PFSK-1 (cell line): Measurements from ENCODE around the gene LMAN2.

ENCODE experiments used
- FOXP2 ChIP-seq: optimal IDR thresholded peaks from 2 replicates; pipeline ENCODE3; 2011; ENCODE audit warnings: borderline replicate concordance, control low read depth, inconsistent platforms; ENCODE audit not compliant: insufficient read depth; ENCODE audit errors: extremely low read length, extremely low read depth
- POLR2AphosphoS5 ChIP-seq: IDR thresholded peaks from 2 replicates; pipeline ENCODE4 v1.6.1; 2012; ENCODE audit warnings: low read depth, mild to moderate bottlenecking, control low read depth, low read length, moderate library complexity
- SIN3A ChIP-seq: IDR thresholded peaks from 2 replicates; pipeline ENCODE4 v1.6.1; 2012; ENCODE audit warnings: mild to moderate bottlenecking, low read length, moderate library complexity, borderline replicate concordance; ENCODE audit not compliant: insufficient read depth
- TAF1 ChIP-seq: IDR thresholded peaks from 2 replicates; pipeline ENCODE4 v1.6.1; 2012; ENCODE audit warnings: low read length, control low read depth, borderline replicate concordance; ENCODE audit not compliant: insufficient read depth
- TF ChIP-seq, protein P1 (sequence below), 2 experiments: IDR thresholded peaks; 2 replicates each; pipeline versions ENCODE4 v1.6.1 to v1.8.0; 2011 to 2012; ENCODE audit warnings: low read depth in 2 of 2, low read length in 2 of 2, control low read depth in 1 of 2, inconsistent platforms in 1 of 2, mild to moderate bottlenecking in 1 of 2, moderate library complexity in 1 of 2; ENCODE audit not compliant: insufficient read depth in 1 of 2

DNA sequence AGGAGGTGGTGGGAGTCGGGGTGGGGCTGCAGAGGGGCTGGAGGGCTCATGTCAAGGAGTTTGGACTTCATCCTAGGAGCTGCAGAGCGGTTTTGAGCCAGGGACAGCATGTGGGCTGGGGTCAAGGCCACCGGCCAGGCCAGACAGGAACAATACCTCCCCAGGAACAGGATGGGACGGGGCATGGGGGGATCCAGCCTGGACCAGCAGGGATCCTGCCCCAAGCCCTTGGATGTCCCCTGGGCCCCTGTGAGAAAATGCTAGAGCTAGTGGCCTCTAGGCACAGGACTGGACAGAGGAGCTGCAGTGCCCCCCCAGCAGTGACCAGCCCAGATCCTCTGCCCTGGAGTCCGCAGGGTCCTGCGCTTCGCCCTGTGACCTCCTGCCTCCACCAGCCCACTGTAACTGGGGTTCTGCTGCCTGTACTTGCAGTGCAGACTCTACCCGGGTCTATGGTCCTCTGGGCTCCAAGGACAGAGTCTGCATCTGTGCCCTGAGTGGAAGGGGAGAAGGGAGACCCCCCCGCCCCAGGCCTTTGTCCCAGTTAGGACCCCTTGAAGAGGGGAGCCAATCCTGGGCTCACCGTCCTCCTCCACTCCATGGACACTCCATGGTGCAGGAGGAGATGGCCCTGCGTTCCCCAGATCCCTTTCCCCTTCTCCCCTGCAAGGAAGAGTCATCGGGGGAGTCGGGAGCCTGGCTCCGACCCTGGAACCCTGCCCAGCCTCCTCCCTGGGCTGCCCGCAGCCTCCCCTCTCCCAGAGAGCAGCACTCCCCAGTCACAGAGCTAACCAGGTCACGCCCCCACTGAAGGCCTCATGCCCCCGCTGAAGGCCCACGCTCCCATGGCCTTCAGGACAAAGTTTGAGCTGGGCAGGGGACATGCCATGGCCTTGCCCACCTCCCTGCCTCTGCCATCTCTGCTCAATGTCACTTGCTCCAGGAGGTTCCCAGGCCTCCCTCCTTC, 36.8 kb downstream of the LMAN2 start:
- TF ChIP-seq, protein P1, sequence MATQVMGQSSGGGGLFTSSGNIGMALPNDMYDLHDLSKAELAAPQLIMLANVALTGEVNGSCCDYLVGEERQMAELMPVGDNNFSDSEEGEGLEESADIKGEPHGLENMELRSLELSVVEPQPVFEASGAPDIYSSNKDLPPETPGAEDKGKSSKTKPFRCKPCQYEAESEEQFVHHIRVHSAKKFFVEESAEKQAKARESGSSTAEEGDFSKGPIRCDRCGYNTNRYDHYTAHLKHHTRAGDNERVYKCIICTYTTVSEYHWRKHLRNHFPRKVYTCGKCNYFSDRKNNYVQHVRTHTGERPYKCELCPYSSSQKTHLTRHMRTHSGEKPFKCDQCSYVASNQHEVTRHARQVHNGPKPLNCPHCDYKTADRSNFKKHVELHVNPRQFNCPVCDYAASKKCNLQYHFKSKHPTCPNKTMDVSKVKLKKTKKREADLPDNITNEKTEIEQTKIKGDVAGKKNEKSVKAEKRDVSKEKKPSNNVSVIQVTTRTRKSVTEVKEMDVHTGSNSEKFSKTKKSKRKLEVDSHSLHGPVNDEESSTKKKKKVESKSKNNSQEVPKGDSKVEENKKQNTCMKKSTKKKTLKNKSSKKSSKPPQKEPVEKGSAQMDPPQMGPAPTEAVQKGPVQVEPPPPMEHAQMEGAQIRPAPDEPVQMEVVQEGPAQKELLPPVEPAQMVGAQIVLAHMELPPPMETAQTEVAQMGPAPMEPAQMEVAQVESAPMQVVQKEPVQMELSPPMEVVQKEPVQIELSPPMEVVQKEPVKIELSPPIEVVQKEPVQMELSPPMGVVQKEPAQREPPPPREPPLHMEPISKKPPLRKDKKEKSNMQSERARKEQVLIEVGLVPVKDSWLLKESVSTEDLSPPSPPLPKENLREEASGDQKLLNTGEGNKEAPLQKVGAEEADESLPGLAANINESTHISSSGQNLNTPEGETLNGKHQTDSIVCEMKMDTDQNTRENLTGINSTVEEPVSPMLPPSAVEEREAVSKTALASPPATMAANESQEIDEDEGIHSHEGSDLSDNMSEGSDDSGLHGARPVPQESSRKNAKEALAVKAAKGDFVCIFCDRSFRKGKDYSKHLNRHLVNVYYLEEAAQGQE (IDR thresholded peaks at IDR 0.05; ENCODE audit: insufficient read depth in 1 of 2, low read depth in 2 of 2, low read length in 2 of 2), result no peak
- no peak for TF ChIP-seq TAF1
- no peak for TF ChIP-seq POLR2AphosphoS5
- no peak for TF ChIP-seq SIN3A
- TF ChIP-seq FOXP2, result no peak
